NCI-H774 (cell line): ENCODE measurements around the gene FCHSD2.
A peak's percentile ranks its signal among the peaks of the same experiment; 100 is the strongest.
"Not testable (repeated sequence)": the region's sequence is repeated elsewhere in the genome, so short reads cannot be mapped to it uniquely, and the experiment has no call there.

Source experiments
- DNase-seq: peaks from one replicate; lab custom pipeline; 2025; lab: John Stamatoyannopoulos, UW

The FCHSD2 gene

GRCh38 chr11:72833811-72834493 is 308.2 kb downstream of the FCHSD2 start:
- DNase-seq = no peak

- DNase-seq = no peak
These were observed 308.9 kb downstream of the FCHSD2 start for GRCh38 chr11:72833083-72833733.

GRCh38 chr11:72832301-72833082 is 309.6 kb downstream of the FCHSD2 start:
- DNase-seq = no peak

- DNase-seq = peak; percentile 80
These were observed 310.4 kb downstream of the FCHSD2 start for GRCh38 chr11:72831521-72832300.

GRCh38 chr11:72829884-72830533 is 312.1 kb downstream of the FCHSD2 start:
- DNase-seq = no peak

GRCh38 chr11:72829178-72829577 is 312.9 kb downstream of the FCHSD2 start:
- DNase-seq = no peak

GRCh38 chr11:72828692-72829101 is 313.4 kb downstream of the FCHSD2 start:
- no peak for DNase-seq

GRCh38 chr11:72828081-72828567 is 314.0 kb downstream of the FCHSD2 start:
- no peak for DNase-seq

GRCh38 chr11:72827656-72828055 is 314.5 kb downstream of the FCHSD2 start:
- not testable (repeated sequence) for DNase-seq

GRCh38 chr11:72826942-72827480 is 315.1 kb downstream of the FCHSD2 start:
- no peak for DNase-seq

- DNase-seq = no peak
These were observed 315.8 kb downstream of the FCHSD2 start for GRCh38 chr11:72826191-72826941.

- no peak for DNase-seq
These were observed 316.5 kb downstream of the FCHSD2 start for GRCh38 chr11:72825661-72826060.

- DNase-seq = no peak
These were observed 317.2 kb downstream of the FCHSD2 start for GRCh38 chr11:72824811-72825505.

GRCh38 chr11:72824020-72824419 is 318.1 kb downstream of the FCHSD2 start:
- no peak for DNase-seq

GRCh38 chr11:72823105-72823804 is 318.9 kb downstream of the FCHSD2 start:
- DNase-seq = no peak

- DNase-seq = peak; percentile 94
These were observed 320.0 kb downstream of the FCHSD2 start for GRCh38 chr11:72821920-72822799.

- DNase-seq = peak; percentile 53
These were observed 320.7 kb downstream of the FCHSD2 start for GRCh38 chr11:72821221-72821919.
